Peyer's patch (tissue), 4 donors: Measurements from ENCODE around the gene IGF2BP1.

ENCODE experiments used
- POLR2A ChIP-seq, 2 donors: fragments of 450-650 bp; IDR thresholded peaks; one replicate each; pipeline ENCODE4 v1.5.1; 2017; ENCODE audit warnings: antibody characterized with exemption in 2 of 2, mild to moderate bottlenecking in 2 of 2, moderate library complexity in 2 of 2
- TF ChIP-seq, protein P1 (sequence below), 6 experiments: fragments of 450-650 bp in 4 of 6; fragments of 200-600 bp in 2 of 6; sonication (generic) in 1 of 6; IDR thresholded peaks; one replicate each; pipeline ENCODE4 v1.5.1; 2017 to 2019; ENCODE audit warnings: antibody characterized with exemption in 6 of 6, mild to moderate bottlenecking in 3 of 6, moderate library complexity in 1 of 6

GRCh38 chr17:48952904-48953303 lies 44.3 kb upstream of the IGF2BP1 start:
- TF ChIP-seq, protein P1, sequence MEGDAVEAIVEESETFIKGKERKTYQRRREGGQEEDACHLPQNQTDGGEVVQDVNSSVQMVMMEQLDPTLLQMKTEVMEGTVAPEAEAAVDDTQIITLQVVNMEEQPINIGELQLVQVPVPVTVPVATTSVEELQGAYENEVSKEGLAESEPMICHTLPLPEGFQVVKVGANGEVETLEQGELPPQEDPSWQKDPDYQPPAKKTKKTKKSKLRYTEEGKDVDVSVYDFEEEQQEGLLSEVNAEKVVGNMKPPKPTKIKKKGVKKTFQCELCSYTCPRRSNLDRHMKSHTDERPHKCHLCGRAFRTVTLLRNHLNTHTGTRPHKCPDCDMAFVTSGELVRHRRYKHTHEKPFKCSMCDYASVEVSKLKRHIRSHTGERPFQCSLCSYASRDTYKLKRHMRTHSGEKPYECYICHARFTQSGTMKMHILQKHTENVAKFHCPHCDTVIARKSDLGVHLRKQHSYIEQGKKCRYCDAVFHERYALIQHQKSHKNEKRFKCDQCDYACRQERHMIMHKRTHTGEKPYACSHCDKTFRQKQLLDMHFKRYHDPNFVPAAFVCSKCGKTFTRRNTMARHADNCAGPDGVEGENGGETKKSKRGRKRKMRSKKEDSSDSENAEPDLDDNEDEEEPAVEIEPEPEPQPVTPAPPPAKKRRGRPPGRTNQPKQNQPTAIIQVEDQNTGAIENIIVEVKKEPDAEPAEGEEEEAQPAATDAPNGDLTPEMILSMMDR (IDR thresholded peaks at IDR 0.05), result no peak
- TF ChIP-seq POLR2A (IDR thresholded peaks at IDR 0.05), result no peak
